ENCODE results near the gene PLXNA2. TPM values are rescaled to one million over a fixed set of nuclear protein-coding genes. Genes with fewer than 3 reads are reported as not detected.

Gene PLXNA2
- total RNA-seq, 1 experiment from 2014 or later: 0.06 TPM

DNA sequence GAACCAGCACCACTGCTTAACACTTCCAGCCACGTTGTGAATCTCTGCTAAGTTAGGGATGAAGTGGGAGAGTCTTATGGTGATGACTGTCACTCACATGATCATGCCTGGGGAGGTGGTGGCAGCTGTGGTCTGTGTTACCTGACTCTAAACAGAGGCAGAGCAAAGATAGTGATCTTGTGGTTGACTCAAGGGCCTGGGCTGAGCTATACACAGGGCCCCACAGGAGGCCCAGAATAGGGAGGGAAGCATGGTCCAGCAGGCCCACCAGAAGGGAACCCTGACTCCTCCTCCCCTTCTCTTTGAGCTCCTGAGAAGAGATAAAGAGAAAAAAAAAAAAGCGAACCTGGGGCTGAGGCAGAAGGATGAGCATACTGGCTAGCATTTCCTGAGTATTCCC lies 55.0 kb downstream of the PLXNA2 start:
- H3K4me1 ChIP-seq (ENCODE audit: insufficient read depth, low read length, poor library complexity, severe bottlenecking): no peaks in the 10 kb centered on the region
- TF ChIP-seq CTCF (conservative IDR thresholded peaks at IDR 0.05; ENCODE audit: low read depth, low read length): no peak
- H3K4me3 ChIP-seq (ENCODE audit: low read depth, low read length, poor library complexity, severe bottlenecking): no peak overlapping the region
- no TSS peak for BruUV-seq (replicated peaks)
- no peaks in the 10 kb centered on the region for H3K36me3 ChIP-seq (ENCODE audit: insufficient read depth, low read length, poor library complexity, severe bottlenecking)
- ChIA-PET POLR2A (ENCODE audit: low non-redundant PET) (no interaction called here), CTCF (no interaction called here)
- H3K27ac ChIP-seq (ENCODE audit: low read depth, low read length, poor library complexity, severe bottlenecking): no peak overlapping the region
- intact Hi-C loops (cut with micrococcal nuclease; ENCODE audit: unreplicated experiment): no loop called here
- no peaks in the 10 kb centered on the region for H3K9me3 ChIP-seq (ENCODE audit: low read depth, low read length, poor library complexity, severe bottlenecking)
- H3K27me3 ChIP-seq (replicated peaks; ENCODE audit: insufficient read depth, low read depth, low read length, poor library complexity): peaks cover 6% of the 10 kb centered on the region
- DNase-seq (ENCODE audit: low spot score): no peak

GRCh38 chr1:208188607-208189006 lies 55.6 kb downstream of the PLXNA2 start:
- ChIA-PET POLR2A (ENCODE audit: low non-redundant PET) (no interaction called here), CTCF (no interaction called here)
- Histone ChIP-seq H3K27me3 (replicated peaks; ENCODE audit: insufficient read depth, low read depth, low read length, poor library complexity) (peaks cover 6% of the 10 kb centered on the region), H3K36me3 (ENCODE audit: insufficient read depth, low read length, poor library complexity, severe bottlenecking) (no peaks in the 10 kb centered on the region), H3K27ac (ENCODE audit: low read depth, low read length, poor library complexity, severe bottlenecking) (no peak overlapping the region), H3K4me1 (ENCODE audit: insufficient read depth, low read length, poor library complexity, severe bottlenecking) (no peaks in the 10 kb centered on the region), H3K4me3 (ENCODE audit: low read depth, low read length, poor library complexity, severe bottlenecking) (no peak overlapping the region), H3K9me3 (ENCODE audit: low read depth, low read length, poor library complexity, severe bottlenecking) (no peaks in the 10 kb centered on the region)
- BruUV-seq (replicated peaks): no TSS peak
- DNase-seq (ENCODE audit: low spot score): no peak
- no peak for TF ChIP-seq EZH2 (IDR thresholded peaks at IDR 0.05; ENCODE audit: borderline replicate concordance, low read depth, low read length, poor library complexity, severe bottlenecking)
- no peak for TF ChIP-seq CTCF (conservative IDR thresholded peaks at IDR 0.05; ENCODE audit: low read depth, low read length)
- intact Hi-C loops (cut with micrococcal nuclease; ENCODE audit: unreplicated experiment): no loop called here

- peaks cover 13% of the 10 kb centered on the region for H3K27me3 ChIP-seq (replicated peaks; ENCODE audit: insufficient read depth, low read depth, low read length, poor library complexity)
- intact Hi-C loops (cut with micrococcal nuclease; ENCODE audit: unreplicated experiment): no loop called here
- H3K27ac ChIP-seq (ENCODE audit: low read depth, low read length, poor library complexity, severe bottlenecking): no peak overlapping the region
- no peak overlapping the region for H3K4me3 ChIP-seq (ENCODE audit: low read depth, low read length, poor library complexity, severe bottlenecking)
- CTCF ChIA-PET: no interaction called here
- DNase-seq (ENCODE audit: low spot score): no peak
- POLR2A ChIA-PET (ENCODE audit: low non-redundant PET): no interaction called here
- TF ChIP-seq CTCF (conservative IDR thresholded peaks at IDR 0.05; ENCODE audit: low read depth, low read length) (no peak), EZH2 (IDR thresholded peaks at IDR 0.05; ENCODE audit: borderline replicate concordance, low read depth, low read length, poor library complexity, severe bottlenecking) (no peak)
- no peaks in the 10 kb centered on the region for H3K4me1 ChIP-seq (ENCODE audit: insufficient read depth, low read length, poor library complexity, severe bottlenecking)
- no TSS peak for BruUV-seq (replicated peaks)
- H3K36me3 ChIP-seq (ENCODE audit: insufficient read depth, low read length, poor library complexity, severe bottlenecking): no peaks in the 10 kb centered on the region
- no peaks in the 10 kb centered on the region for H3K9me3 ChIP-seq (ENCODE audit: low read depth, low read length, poor library complexity, severe bottlenecking)
Observed at GRCh38 chr1:208187499-208188041, 56.6 kb downstream of the PLXNA2 start.
